ENCODE data around the gene OPCML. TPM values are rescaled to one million over a fixed set of nuclear protein-coding genes. Genes with fewer than 3 reads are reported as not detected.

OPCML gene
- total RNA-seq, 1 donor from 2014 or later, result not detected

DNA sequence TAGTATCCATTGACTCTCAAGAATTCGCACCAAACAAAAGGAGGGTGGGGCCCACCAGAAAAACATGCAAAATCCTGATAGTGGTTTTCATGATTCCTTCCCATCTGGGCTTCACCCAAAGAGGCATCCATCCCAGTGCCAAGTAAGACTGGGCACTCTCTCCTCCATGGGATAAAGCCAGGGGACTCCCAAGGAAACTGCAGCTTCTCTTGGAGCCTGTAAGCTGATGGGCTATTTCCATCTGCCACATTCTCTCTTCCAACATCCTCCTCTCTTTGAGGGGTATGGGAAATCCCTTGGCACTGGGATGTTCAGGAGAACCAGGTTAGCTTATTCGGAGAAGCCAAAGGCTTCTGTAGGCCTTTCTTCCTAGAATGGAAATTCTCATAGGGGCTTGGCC, 10.8 kb downstream of the OPCML start:
- TF ChIP-seq, protein P1, sequence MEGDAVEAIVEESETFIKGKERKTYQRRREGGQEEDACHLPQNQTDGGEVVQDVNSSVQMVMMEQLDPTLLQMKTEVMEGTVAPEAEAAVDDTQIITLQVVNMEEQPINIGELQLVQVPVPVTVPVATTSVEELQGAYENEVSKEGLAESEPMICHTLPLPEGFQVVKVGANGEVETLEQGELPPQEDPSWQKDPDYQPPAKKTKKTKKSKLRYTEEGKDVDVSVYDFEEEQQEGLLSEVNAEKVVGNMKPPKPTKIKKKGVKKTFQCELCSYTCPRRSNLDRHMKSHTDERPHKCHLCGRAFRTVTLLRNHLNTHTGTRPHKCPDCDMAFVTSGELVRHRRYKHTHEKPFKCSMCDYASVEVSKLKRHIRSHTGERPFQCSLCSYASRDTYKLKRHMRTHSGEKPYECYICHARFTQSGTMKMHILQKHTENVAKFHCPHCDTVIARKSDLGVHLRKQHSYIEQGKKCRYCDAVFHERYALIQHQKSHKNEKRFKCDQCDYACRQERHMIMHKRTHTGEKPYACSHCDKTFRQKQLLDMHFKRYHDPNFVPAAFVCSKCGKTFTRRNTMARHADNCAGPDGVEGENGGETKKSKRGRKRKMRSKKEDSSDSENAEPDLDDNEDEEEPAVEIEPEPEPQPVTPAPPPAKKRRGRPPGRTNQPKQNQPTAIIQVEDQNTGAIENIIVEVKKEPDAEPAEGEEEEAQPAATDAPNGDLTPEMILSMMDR (IDR thresholded peaks at IDR 0.05), result no peak
- no peak overlapping the region for H3K27ac Mint-ChIP-seq
- POLR2A ChIA-PET, result no interaction called here
- H3K27me3 Mint-ChIP-seq, result no peaks in the 10 kb centered on the region
- intact Hi-C loops (cut with micrococcal nuclease), result no loop called here
- no peaks in the 10 kb centered on the region for H3K9me3 Mint-ChIP-seq
- H3K4me3 Mint-ChIP-seq, result no peak overlapping the region
- DNase-seq, result no peak
- H3K36me3 Mint-ChIP-seq (ENCODE audit: low read depth), result no peaks in the 10 kb centered on the region
- CTCF ChIA-PET, result no interaction called here
- ATAC-seq (ENCODE audit: low read depth), result no peak
- H3K4me1 Mint-ChIP-seq, result no peaks in the 10 kb centered on the region

GRCh38 chr11:133520707-133521106, 11.6 kb downstream of the OPCML start:
- Mint-ChIP-seq H3K9me3 (no peaks in the 10 kb centered on the region), H3K27ac (no peak overlapping the region), H3K27me3 (no peaks in the 10 kb centered on the region), H3K4me1 (no peaks in the 10 kb centered on the region), H3K4me3 (no peak overlapping the region), H3K36me3 (ENCODE audit: low read depth) (no peaks in the 10 kb centered on the region)
- CTCF ChIA-PET, result no interaction called here
- intact Hi-C loops (cut with micrococcal nuclease), result no loop called here
- DNase-seq (no peak), ATAC-seq (ENCODE audit: low read depth) (no peak)
- TF ChIP-seq, protein P1 (IDR thresholded peaks at IDR 0.05), result no peak
- POLR2A ChIA-PET, result no interaction called here

- ChIA-PET POLR2A (no interaction called here), CTCF (no interaction called here)
- TF ChIP-seq, protein P1 (IDR thresholded peaks at IDR 0.05), result no peak
- H3K4me3 Mint-ChIP-seq, result no peak overlapping the region
- H3K4me1 Mint-ChIP-seq, result no peaks in the 10 kb centered on the region
- H3K27me3 Mint-ChIP-seq, result no peaks in the 10 kb centered on the region
- no peak for DNase-seq
- intact Hi-C loops (cut with micrococcal nuclease), result no loop called here
- ATAC-seq (ENCODE audit: low read depth), result no peak
- no peak overlapping the region for H3K27ac Mint-ChIP-seq
- no peaks in the 10 kb centered on the region for H3K36me3 Mint-ChIP-seq (ENCODE audit: low read depth)
- no peaks in the 10 kb centered on the region for H3K9me3 Mint-ChIP-seq
Measured at GRCh38 chr11:133519560-133519959, 12.7 kb downstream of the OPCML start.

DNA sequence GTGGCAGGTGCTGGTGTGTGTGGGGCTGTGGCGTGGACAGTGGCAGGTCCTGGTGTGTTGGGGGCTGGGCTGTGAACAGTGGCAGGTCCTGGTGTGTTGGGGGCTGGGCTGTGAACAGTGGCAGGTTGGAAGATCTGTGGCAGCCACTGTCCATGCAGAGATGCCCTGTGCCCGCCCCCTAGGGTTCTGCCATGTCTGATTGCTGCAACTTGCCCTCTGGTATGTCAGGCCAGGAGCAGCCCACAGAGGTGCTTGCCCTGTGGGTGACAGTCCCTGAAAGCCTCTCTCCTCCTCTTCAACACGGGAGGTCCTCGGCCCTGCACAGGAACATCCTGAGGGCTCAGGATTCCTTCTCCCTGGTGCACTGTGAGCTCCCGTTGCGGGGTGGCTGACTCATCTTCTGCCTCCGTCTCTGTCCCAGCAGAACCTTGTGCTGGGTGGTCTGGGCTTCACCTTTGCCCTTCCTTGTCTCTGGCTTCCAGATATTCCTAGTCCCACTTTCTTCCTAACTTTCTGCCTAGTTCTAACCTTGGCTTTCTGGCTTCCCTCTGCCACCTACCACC, 13.5 kb downstream of the OPCML start:
- no peaks in the 10 kb centered on the region for H3K9me3 Mint-ChIP-seq
- no peak overlapping the region for H3K4me3 Mint-ChIP-seq
- intact Hi-C loops (cut with micrococcal nuclease), result no loop called here
- TF ChIP-seq, protein P1 (IDR thresholded peaks at IDR 0.05), result no peak
- ATAC-seq (ENCODE audit: low read depth) (no peak), DNase-seq (no peak)
- no peaks in the 10 kb centered on the region for H3K4me1 Mint-ChIP-seq
- ChIA-PET CTCF (no interaction called here), POLR2A (no interaction called here)
- no peaks in the 10 kb centered on the region for H3K36me3 Mint-ChIP-seq (ENCODE audit: low read depth)
- no peaks in the 10 kb centered on the region for H3K27me3 Mint-ChIP-seq
- H3K27ac Mint-ChIP-seq, result no peak overlapping the region

DNA sequence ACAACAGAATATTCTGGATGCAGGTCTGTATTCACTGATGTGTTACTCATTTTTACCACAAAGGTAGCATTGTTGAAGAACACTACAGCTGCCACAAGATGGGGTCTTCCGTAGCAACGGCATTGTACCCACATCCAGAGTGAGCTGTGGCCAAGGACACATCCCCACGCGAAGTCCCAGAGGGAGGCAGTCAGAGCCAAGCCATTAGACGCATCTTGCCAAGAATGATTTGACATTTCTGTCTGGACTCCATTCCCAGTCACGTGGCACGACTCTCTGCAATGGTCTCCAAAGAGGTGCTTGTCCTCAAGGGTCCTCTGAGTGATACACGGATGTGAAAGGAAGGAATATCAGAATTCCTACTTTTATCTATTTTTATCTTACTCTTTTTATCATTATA, 15.5 kb downstream of the OPCML start:
- H3K27ac Mint-ChIP-seq, result no peak overlapping the region
- intact Hi-C loops (cut with micrococcal nuclease), result no loop called here
- TF ChIP-seq, protein P1 (IDR thresholded peaks at IDR 0.05), result no peak
- H3K9me3 Mint-ChIP-seq, result no peaks in the 10 kb centered on the region
- ChIA-PET CTCF (no interaction called here), POLR2A (no interaction called here)
- no peaks in the 10 kb centered on the region for H3K36me3 Mint-ChIP-seq (ENCODE audit: low read depth)
- H3K27me3 Mint-ChIP-seq, result no peaks in the 10 kb centered on the region
- H3K4me3 Mint-ChIP-seq, result no peak overlapping the region
- DNase-seq (no peak), ATAC-seq (ENCODE audit: low read depth) (no peak)
- H3K4me1 Mint-ChIP-seq, result no peaks in the 10 kb centered on the region

All from activated B cell treated with CpG ODN at 0.5 μM for 24 hours (primary cell).